Measurements from ENCODE around the gene STYX.

The STYX gene

DNA sequence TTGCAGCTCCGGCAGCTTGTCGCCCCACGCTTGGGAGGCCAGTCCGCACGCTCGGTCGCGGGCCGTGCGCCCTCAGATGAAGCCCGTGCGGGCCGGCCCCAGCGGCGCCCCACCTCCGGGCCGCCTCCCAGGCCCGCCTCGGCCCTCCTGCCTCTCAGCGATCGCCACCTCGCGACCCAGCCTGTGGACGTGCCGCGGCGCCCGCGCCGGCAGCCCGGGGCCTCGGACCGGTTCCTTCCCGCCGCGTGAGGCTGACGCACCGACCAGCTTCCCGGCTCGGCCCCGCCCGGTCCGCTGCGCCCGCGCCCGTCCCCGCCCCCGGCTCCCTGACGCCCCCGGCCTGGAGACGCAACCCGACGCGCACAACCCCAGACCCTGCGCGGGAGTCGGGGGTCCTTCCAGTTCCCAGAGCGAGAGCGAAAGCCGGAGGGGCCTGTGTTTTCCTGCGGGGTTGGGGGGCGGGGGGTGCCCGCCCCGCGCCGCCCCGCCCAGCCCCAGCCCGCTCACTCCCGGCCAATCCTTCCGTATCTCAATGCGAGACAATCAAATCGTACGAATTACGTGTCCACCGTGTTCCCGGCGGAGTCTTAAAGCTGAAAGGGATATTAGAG, 34.4 kb upstream of the STYX start, which contains the start of gene ERO1A:
Gene ERO1A (minus strand): TSS at position 78 of the 611 bp plus-strand sequence. CDS start 77 bp downstream, at position 1.
- Histone ChIP-seq H3K27me3 (ENCODE audit: control insufficient read depth, insufficient read depth, low read length) (no peaks in the 10 kb centered on the region), H3K27ac (peak within 1 kb of the TSS; percentile 96), H3K9me3 (ENCODE audit: control insufficient read depth, low read length) (no peaks in the 10 kb centered on the region), H3K36me3 (ENCODE audit: control insufficient read depth, insufficient read depth, low read length) (no peaks in the 10 kb centered on the region), H3K4me2 (ENCODE audit: low read length) (peak within 1 kb of the TSS; percentile 68), H3K4me3 (ENCODE audit: low read depth, low read length) (peak within 1 kb of the TSS; percentile 90), H2AFZ (peak within 1 kb of the TSS; percentile 97), H3K4me1 (no peaks in the 10 kb centered on the region), H3K79me2 (peaks cover 17% of the 10 kb centered on the region), H3K9ac (peak within 1 kb of the TSS; percentile 94)
- TF ChIP-seq, protein P1, sequence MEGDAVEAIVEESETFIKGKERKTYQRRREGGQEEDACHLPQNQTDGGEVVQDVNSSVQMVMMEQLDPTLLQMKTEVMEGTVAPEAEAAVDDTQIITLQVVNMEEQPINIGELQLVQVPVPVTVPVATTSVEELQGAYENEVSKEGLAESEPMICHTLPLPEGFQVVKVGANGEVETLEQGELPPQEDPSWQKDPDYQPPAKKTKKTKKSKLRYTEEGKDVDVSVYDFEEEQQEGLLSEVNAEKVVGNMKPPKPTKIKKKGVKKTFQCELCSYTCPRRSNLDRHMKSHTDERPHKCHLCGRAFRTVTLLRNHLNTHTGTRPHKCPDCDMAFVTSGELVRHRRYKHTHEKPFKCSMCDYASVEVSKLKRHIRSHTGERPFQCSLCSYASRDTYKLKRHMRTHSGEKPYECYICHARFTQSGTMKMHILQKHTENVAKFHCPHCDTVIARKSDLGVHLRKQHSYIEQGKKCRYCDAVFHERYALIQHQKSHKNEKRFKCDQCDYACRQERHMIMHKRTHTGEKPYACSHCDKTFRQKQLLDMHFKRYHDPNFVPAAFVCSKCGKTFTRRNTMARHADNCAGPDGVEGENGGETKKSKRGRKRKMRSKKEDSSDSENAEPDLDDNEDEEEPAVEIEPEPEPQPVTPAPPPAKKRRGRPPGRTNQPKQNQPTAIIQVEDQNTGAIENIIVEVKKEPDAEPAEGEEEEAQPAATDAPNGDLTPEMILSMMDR (IDR thresholded peaks at IDR 0.05) = no peak

DNA sequence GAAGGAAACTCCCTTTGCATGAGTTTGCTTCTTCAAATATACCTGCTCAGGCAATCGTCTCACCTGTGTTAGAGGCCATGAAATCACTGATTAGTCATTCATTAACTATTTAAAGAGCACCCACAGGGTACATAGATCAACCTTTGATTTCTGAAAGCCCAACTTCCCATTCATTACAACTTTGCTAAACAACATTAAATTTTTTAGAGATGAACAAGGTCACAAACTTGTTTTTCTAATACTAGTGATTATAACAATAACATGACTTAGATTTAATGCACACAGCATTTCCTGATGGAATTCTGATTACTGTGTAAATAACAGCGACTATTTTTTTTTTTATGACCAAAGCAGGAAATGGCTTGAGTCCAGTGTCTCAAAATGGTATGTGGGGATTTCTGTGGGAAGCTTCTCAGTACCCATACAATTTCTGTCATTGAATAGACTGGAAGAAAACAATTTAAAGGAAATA, 29.2 kb upstream of the STYX start:
- no peak overlapping the region for H3K27ac ChIP-seq
- TF ChIP-seq, protein P1 (IDR thresholded peaks at IDR 0.05) = no peak

DNA sequence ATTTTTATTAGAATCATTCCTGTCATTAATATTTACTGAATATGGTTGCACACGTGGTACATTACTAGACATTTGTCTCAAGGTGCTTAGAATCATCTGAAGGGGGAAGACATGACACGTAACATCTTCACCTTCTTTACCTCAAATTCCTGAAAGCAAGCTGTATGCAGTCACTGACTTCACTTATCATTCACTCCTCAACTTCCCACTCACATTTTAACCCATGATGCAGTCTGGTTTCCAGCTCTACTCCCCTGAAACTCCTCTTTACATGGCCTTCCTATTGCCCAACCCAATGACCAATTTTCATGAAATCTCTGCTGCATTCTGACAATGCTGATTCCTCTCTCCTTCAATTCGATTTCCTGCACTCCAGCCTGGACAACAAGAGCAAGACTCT, 28.7 kb upstream of the STYX start:
- Histone ChIP-seq H3K4me2 (ENCODE audit: low read length) (no peak overlapping the region), H3K9me3 (ENCODE audit: control insufficient read depth, low read length) (no peaks in the 10 kb centered on the region), H2AFZ (peak overlapping the region; percentile 54), H3K27ac (no peak overlapping the region), H3K4me3 (ENCODE audit: low read depth, low read length) (no peak overlapping the region), H3K4me1 (no peaks in the 10 kb centered on the region), H3K79me2 (no peaks in the 10 kb centered on the region), H3K36me3 (ENCODE audit: control insufficient read depth, insufficient read depth, low read length) (no peaks in the 10 kb centered on the region), H3K9ac (no peak overlapping the region), H3K27me3 (ENCODE audit: control insufficient read depth, insufficient read depth, low read length) (no peaks in the 10 kb centered on the region)
- TF ChIP-seq, protein P1 (IDR thresholded peaks at IDR 0.05) = no peak

More for the DNA sequence above, 29.2 kb upstream of the STYX start:
- Histone ChIP-seq H3K4me1 (no peaks in the 10 kb centered on the region), H3K9me3 (ENCODE audit: control insufficient read depth, low read length) (no peaks in the 10 kb centered on the region), H3K4me3 (ENCODE audit: low read depth, low read length) (no peak overlapping the region), H2AFZ (peak overlapping the region; percentile 54), H3K27me3 (ENCODE audit: control insufficient read depth, insufficient read depth, low read length) (no peaks in the 10 kb centered on the region), H3K79me2 (no peaks in the 10 kb centered on the region), H3K4me2 (ENCODE audit: low read length) (no peak overlapping the region), H3K36me3 (ENCODE audit: control insufficient read depth, insufficient read depth, low read length) (no peaks in the 10 kb centered on the region), H3K9ac (no peak overlapping the region)

DNA sequence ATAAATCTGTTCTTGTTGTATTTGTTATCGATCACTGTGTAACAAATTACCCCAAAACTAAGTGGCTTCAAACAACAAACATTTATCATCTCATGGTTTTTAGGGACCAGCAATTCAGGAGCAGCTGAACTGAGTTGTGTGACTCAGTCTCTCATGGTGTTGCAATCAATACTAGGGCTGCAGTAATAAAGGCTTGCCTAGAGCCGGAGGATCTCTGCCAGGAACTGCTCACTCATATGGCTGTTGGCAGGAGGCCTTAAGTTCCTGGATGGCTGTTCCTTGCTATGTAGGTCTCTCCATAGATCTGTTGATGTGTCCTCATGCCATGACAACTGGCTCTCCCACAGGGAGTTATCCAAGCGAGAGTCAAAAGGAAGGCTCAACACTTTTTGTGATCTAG, 26.7 kb upstream of the STYX start:
- Histone ChIP-seq H3K79me2 (peaks cover 14% of the 10 kb centered on the region), H3K27ac (no peak overlapping the region), H3K4me1 (peaks cover 9% of the 10 kb centered on the region), H2AFZ (no peak overlapping the region), H3K4me3 (ENCODE audit: low read depth, low read length) (no peak overlapping the region), H3K27me3 (ENCODE audit: control insufficient read depth, insufficient read depth, low read length) (no peaks in the 10 kb centered on the region), H3K4me2 (ENCODE audit: low read length) (no peak overlapping the region), H3K9ac (no peak overlapping the region), H3K36me3 (ENCODE audit: control insufficient read depth, insufficient read depth, low read length) (no peaks in the 10 kb centered on the region), H3K9me3 (ENCODE audit: control insufficient read depth, low read length) (no peaks in the 10 kb centered on the region)
- TF ChIP-seq, protein P1 (IDR thresholded peaks at IDR 0.05) = no peak

DNA sequence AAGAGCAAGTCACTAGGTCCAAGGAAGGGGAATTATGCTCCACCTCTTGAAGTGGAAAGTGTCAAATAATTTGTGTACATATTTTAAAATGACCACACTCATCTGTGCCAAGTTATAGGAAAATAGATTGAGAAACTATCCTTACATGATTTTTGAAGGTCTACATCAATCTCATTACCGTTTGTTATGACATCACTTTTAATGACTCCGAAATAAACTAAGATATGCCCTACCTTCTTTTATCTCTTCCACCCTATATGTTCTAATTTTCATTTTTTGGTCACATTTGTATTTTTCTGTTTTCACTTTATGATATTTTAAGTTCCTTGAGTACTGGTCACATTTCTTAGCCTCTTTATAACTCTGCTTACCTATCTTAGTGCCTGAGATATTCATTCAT, 26.3 kb upstream of the STYX start:
- Histone ChIP-seq H3K9me3 (ENCODE audit: control insufficient read depth, low read length) (no peaks in the 10 kb centered on the region), H3K27ac (no peak overlapping the region), H3K36me3 (ENCODE audit: control insufficient read depth, insufficient read depth, low read length) (no peaks in the 10 kb centered on the region), H2AFZ (no peak overlapping the region), H3K27me3 (ENCODE audit: control insufficient read depth, insufficient read depth, low read length) (no peaks in the 10 kb centered on the region), H3K79me2 (peaks cover 15% of the 10 kb centered on the region), H3K4me1 (peaks cover 12% of the 10 kb centered on the region), H3K9ac (no peak overlapping the region), H3K4me3 (ENCODE audit: low read depth, low read length) (no peak overlapping the region), H3K4me2 (ENCODE audit: low read length) (no peak overlapping the region)
- TF ChIP-seq, protein P1 (IDR thresholded peaks at IDR 0.05) = no peak

All from parathyroid adenoma (tissue), 2 donors.